Esophagus (tissue), 2 donors: ENCODE data around the gene NFIA. TPM values are rescaled to one million over a fixed set of nuclear protein-coding genes. Genes with fewer than 3 reads are reported as not detected.

ENCODE experiments used
- H3K27ac ChIP-seq, 2 donors: one replicate each; pipeline ENCODE4 v1.5.1; 2013; ENCODE audit warnings: low read depth in 2 of 2, mild to moderate bottlenecking in 2 of 2, inconsistent platforms in 1 of 2, low read length in 1 of 2, moderate library complexity in 1 of 2
- H3K27me3 ChIP-seq, 2 donors: one replicate each; pipeline ENCODE4 v1.6.1; 2013; ENCODE audit warnings: low read length in 2 of 2, control low read depth in 1 of 2, mild to moderate bottlenecking in 1 of 2; ENCODE audit not compliant: insufficient read depth in 2 of 2, control insufficient read depth in 1 of 2
- H3K36me3 ChIP-seq, 2 donors: one replicate each; pipeline ENCODE4 v1.6.1; 2013; ENCODE audit warnings: low read length in 1 of 2; ENCODE audit not compliant: control insufficient read depth in 2 of 2, insufficient read depth in 2 of 2
- H3K4me1 ChIP-seq, 2 donors: one replicate each; pipeline ENCODE4 v1.6.1; 2013; ENCODE audit warnings: low read length in 1 of 2; ENCODE audit not compliant: control insufficient read depth in 2 of 2, insufficient read depth in 2 of 2
- H3K4me3 ChIP-seq, 2 donors: one replicate each; pipeline ENCODE4 v1.5.1; 2013; ENCODE audit warnings: low read length in 2 of 2, mild to moderate bottlenecking in 2 of 2, low read depth in 1 of 2, moderate library complexity in 1 of 2
- H3K9me3 ChIP-seq, 2 donors: one replicate each; pipeline ENCODE4 v1.6.1; 2013; ENCODE audit warnings: mild to moderate bottlenecking in 2 of 2, low read depth in 1 of 2, low read length in 1 of 2, moderate library complexity in 1 of 2; ENCODE audit not compliant: control insufficient read depth in 2 of 2, insufficient read depth in 1 of 2
- WGBS, 2 donors: extraction: QIAGEN DNeasy Blood & Tissue Kit; methylation state at CpG; one replicate each; pipeline ENCODE4 v1.1.7; 2013; 5-methylcytosine and 5-hydroxymethylcytosine counted together
- polyA plus RNA-seq, 2 donors: library from polyadenylated mRNA; stranded (reverse); fragments of 200-250 nt; gene quantifications; one replicate each; pipeline ENCODE4 v1.2.3, GENCODE V29; 2013
- donor health status: healthy with polysubstance abuse.
- donor health status: Bipolar disorder and iron deficiency.

NFIA gene
- polyA plus RNA-seq, 2 donors = 9.0 to 11.0 TPM

GRCh38 chr1:61341426-61341825 lies 259.1 kb downstream of the NFIA start:
- WGBS, 2 donors = 80 to 83% methylated on average over 6 of the region's 6 CpGs
- peaks cover 0 to 3% of the 10 kb centered on the region in 2 donors for H3K4me1 ChIP-seq

GRCh38 chr1:61343734-61344420 lies 261.5 kb downstream of the NFIA start:
- Histone ChIP-seq H3K36me3 (no peaks in the 10 kb centered on the region), H3K27ac (no peak overlapping the region), H3K4me1 (peaks cover 0 to 5% of the 10 kb centered on the region in 2 donors), H3K4me3 (no peak overlapping the region), H3K9me3 (no peaks in the 10 kb centered on the region), H3K27me3 (no peaks in the 10 kb centered on the region)
- 70 to 78% methylated on average over 6 of the region's 6 CpGs for WGBS, 2 donors

More at GRCh38 chr1:61341426-61341825, 259.1 kb downstream of the NFIA start:
- Histone ChIP-seq H3K4me3 (no peak overlapping the region), H3K36me3 (no peaks in the 10 kb centered on the region), H3K27ac (no peak overlapping the region), H3K9me3 (no peaks in the 10 kb centered on the region), H3K27me3 (no peaks in the 10 kb centered on the region)

GRCh38 chr1:61344696-61345095 lies 262.3 kb downstream of the NFIA start:
- Histone ChIP-seq H3K4me3 (no peak overlapping the region), H3K9me3 (no peaks in the 10 kb centered on the region), H3K36me3 (no peaks in the 10 kb centered on the region), H3K27me3 (no peaks in the 10 kb centered on the region), H3K27ac (no peak overlapping the region), H3K4me1 (peaks cover 0 to 3% of the 10 kb centered on the region in 2 donors)
- 34 to 41% methylated on average over 2 of the region's 2 CpGs for WGBS, 2 donors

- 67 to 71% methylated on average over 3 of the region's 3 CpGs for WGBS, 2 donors
- Histone ChIP-seq H3K9me3 (no peaks in the 10 kb centered on the region), H3K4me1 (peaks cover 0 to 2% of the 10 kb centered on the region in 2 donors), H3K4me3 (no peak overlapping the region), H3K27me3 (no peaks in the 10 kb centered on the region), H3K27ac (peak overlapping the region; percentile 63 to 74), H3K36me3 (peaks cover 3 to 5% of the 10 kb centered on the region in 2 donors)
Observed at GRCh38 chr1:61348025-61348665, 265.8 kb downstream of the NFIA start.

- WGBS, 2 donors = 59 to 69% methylated on average over 3 of the region's 3 CpGs
- H3K9me3 ChIP-seq = no peaks in the 10 kb centered on the region
- H3K27me3 ChIP-seq = no peaks in the 10 kb centered on the region
- H3K4me1 ChIP-seq = peaks cover 0 to 1% of the 10 kb centered on the region in 2 donors
- H3K27ac ChIP-seq = peak overlapping the region in 1 of 2 donors; percentile 41
- H3K4me3 ChIP-seq = no peak overlapping the region
- peaks cover 3 to 5% of the 10 kb centered on the region in 2 donors for H3K36me3 ChIP-seq
Observed at GRCh38 chr1:61352845-61353435, 270.6 kb downstream of the NFIA start.

- Histone ChIP-seq H3K9me3 (no peaks in the 10 kb centered on the region), H3K27me3 (no peaks in the 10 kb centered on the region), H3K4me1 (no peaks in the 10 kb centered on the region), H3K4me3 (no peak overlapping the region), H3K36me3 (peaks cover 3 to 5% of the 10 kb centered on the region in 2 donors), H3K27ac (no peak overlapping the region)
- WGBS, 2 donors = 66 to 83% methylated on average over 4 of the region's 4 CpGs
Observed at GRCh38 chr1:61353797-61354406, 271.5 kb downstream of the NFIA start.

GRCh38 chr1:61356016-61356415 lies 273.7 kb downstream of the NFIA start:
- H3K4me1 ChIP-seq = no peaks in the 10 kb centered on the region
- no peak overlapping the region for H3K27ac ChIP-seq
- H3K9me3 ChIP-seq = no peaks in the 10 kb centered on the region
- H3K36me3 ChIP-seq = peaks cover 3 to 5% of the 10 kb centered on the region in 2 donors
- H3K27me3 ChIP-seq = no peaks in the 10 kb centered on the region
- no peak overlapping the region for H3K4me3 ChIP-seq

- no peak overlapping the region for H3K27ac ChIP-seq
- no peaks in the 10 kb centered on the region for H3K27me3 ChIP-seq
- 84 to 86% methylated on average over 5 of the region's 5 CpGs for WGBS, 2 donors
- peaks cover 3 to 5% of the 10 kb centered on the region in 2 donors for H3K36me3 ChIP-seq
- H3K4me3 ChIP-seq = no peak overlapping the region
- no peaks in the 10 kb centered on the region for H3K9me3 ChIP-seq
- no peaks in the 10 kb centered on the region for H3K4me1 ChIP-seq
Observed at GRCh38 chr1:61356995-61357394, 274.6 kb downstream of the NFIA start.

- no peak overlapping the region for H3K27ac ChIP-seq
- peaks cover 3 to 4% of the 10 kb centered on the region in 2 donors for H3K36me3 ChIP-seq
- WGBS, 2 donors = 90 to 91% methylated on average over 5 of the region's 5 CpGs
- H3K4me3 ChIP-seq = no peak overlapping the region
- no peaks in the 10 kb centered on the region for H3K9me3 ChIP-seq
- H3K4me1 ChIP-seq = no peaks in the 10 kb centered on the region
- H3K27me3 ChIP-seq = no peaks in the 10 kb centered on the region
Observed at GRCh38 chr1:61357539-61357938, 275.2 kb downstream of the NFIA start.
